ENCODE measurements around the gene TAF7.
"Not testable (repeated sequence)": the region's sequence is repeated elsewhere in the genome, so short reads cannot be mapped to it uniquely, and the experiment has no call there.

Gene TAF7

DNA sequence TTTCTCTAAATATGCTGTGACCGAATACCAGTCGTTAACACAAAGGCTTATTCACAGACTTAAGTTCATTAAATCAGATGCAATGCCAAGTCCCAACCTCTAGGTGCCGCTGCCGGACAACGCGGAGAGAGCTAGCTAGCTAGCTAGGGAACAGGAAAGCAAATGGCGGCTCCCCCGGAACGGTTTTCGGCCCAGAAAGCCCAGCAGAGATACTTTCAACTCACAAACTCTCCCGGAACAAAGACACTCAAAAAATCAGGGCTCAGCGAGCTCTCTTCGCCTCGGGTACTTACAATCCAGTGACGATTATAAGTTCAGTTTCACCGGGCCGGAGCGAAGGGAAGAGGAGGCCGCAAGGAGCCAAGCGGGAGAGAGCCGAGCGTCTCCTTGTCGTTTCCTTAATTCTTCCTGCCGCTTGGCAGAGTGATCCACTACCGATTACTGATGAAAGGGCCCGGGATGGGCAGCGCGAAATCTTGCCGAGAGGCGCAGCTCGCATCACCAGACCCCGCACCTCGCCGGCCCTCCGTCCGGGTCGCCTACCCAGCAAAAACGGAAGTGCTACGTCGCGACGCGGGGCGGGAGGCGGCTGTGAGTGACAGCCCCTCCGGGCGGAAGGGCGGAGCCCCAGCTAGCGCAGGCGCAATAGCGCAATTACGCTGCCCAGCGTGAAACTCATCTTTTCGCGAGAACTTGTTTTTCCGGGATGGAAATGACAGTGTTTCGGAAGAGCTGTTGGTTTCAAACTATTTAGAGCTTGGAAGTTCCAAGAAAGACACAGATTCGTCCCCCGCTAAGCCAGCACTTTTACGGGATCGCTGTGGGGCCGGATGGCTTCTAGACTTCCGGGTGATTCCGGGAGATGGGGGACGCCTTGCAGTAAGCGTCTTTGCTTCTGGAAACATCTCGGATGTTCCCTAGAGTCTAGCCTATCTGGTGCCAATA, at the start of gene TAF7:
Gene TAF7 (minus strand): TSS at position 560 of the 945 bp plus-strand sequence. CDS start 740 bp downstream, outside the sequence.
- peak; percentile 80 for DNase-seq

DNA sequence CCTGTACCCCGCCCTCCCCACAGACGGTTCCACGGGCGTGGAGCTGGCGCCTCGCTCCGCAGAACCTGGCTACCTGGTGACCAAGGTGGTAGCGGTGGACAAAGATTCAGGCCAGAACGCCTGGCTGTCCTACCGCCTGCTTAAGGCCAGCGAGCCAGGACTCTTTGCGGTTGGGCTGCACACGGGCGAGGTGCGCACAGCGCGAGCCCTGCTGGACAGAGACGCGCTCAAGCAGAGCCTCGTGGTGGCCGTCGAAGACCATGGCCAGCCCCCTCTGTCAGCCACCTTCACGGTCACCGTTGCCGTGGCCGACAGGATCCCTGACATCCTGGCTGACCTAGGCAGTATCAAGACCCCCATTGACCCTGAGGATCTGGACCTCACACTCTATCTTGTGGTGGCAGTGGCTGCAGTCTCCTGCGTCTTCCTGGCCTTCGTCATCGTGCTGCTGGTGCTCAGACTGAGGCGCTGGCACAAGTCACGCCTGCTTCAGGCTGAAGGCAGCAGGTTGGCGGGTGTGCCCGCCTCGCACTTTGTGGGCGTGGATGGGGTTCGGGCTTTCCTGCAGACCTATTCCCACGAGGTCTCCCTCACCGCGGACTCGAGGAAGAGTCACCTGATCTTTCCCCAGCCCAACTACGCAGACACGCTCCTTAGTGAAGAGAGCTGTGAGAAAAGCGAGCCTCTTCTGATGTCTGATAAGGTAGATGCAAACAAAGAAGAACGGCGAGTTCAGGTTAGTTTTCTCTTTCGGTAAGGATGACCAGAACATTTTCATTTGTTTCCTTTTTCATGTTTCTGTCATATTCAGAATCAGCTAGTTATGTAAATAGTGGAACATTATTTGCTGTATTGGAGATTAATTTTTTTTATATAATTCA, 45.7 kb upstream of the TAF7 start:
- no peak for DNase-seq

GRCh38 chr5:141363952-141364660, 43.5 kb upstream of the TAF7 start, which contains the start of gene PCDHGA5:
TSS of gene PCDHGA5 (plus strand) at chr5:141364162. CDS start at chr5:141364331, 169 bp downstream.
- DNase-seq, result no peak

DNA sequence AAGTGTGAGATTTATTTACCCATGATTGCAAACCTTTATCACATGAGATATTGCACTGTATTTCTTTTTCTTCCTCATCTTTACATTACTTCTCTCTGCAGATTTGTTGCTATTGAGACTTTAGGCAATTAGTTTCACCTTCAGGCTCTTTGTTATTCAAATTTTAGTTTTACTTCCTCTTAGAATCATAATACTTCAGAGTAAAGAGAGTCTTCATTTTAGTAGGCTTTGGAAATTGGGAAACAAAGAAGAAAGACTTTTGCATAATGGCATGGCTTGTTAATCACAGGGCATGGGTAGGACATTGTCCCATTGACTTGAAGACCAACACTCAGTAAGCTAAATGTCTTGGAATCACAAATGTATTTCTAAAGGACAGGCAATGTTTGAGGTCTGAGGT, 42.1 kb upstream of the TAF7 start:
- DNase-seq, result no peak

GRCh38 chr5:141360685-141361084, 40.1 kb upstream of the TAF7 start:
- no peak for DNase-seq

DNA sequence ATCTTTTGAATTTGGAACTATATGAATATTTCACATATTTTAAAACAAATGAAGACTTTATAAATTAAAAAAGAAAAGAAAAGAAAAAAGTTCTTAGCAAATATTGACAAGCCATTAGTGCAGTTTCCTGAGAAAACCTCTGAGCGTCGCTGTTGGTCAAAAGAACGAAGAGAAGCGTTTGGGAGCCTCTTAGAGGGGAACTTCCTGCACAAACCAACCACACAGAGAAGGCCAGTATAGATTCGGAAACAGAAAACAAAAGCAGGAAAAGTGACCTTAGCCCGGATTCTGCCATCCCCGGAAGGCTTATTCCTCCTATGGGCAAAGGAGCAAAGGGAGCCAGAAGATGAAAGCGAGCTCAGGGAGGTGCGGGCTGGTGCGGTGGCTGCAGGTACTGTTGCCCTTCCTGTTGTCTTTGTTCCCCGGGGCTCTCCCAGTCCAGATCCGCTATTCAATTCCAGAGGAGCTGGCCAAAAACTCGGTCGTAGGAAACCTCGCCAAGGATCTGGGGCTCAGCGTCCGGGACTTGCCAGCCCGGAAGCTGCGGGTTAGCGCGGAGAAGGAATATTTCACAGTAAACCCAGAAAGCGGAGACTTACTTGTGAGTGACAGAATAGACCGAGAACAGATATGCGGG, 39.3 kb upstream of the TAF7 start, which contains the start of gene PCDHGB2:
Gene PCDHGB2 (plus strand): TSS at position 205 of the 637 bp plus-strand sequence. CDS start 142 bp downstream, at position 347.
- no peak for DNase-seq

DNA sequence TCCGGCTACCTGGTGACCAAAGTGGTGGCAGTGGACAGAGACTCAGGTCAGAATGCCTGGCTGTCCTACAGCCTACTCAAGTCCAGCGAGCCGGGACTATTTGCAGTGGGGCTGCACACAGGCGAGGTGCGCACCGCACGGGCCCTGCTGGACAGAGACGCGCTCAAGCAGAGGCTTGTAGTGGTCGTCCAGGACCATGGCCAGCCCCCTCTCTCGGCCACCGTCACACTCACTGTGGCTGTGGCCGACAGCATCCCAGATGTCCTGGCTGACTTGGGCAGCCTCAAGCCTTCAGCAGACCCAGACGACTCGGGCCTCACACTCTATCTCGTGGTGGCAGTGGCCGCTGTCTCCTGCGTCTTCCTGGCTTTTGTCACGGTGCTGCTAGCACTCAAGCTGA, 36.4 kb upstream of the TAF7 start:
- DNase-seq, result no peak

DNA sequence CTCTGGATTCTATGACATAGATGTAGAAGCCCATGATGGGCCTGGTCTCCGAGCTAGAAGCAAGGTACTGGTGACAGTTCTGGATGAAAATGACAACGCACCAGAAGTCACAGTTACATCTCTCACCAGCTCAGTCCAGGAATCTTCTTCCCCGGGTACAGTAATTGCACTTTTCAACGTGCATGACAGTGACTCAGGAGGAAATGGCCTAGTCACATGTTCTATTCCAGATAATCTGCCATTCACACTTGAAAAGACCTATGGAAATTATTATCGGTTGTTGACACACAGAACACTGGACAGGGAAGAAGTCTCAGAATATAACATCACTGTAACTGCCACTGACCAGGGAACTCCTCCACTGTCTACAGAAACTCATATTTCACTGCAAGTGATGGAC, 35.5 kb upstream of the TAF7 start:
- DNase-seq, result no peak

DNA sequence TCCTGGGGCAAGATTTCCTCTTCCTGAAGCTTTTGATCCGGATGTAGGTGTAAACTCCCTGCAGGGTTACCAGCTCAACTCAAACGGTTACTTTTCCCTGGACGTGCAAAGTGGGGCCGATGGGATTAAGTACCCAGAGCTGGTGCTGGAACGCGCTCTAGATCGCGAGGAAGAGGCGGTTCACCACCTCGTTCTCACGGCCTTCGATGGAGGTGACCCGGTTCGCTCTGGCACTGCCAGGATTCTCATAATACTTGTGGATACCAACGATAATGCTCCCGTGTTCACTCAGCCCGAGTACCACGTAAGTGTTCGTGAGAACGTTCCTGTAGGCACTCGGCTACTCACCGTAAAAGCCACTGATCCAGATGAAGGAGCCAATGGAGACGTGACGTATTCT, 35.1 kb upstream of the TAF7 start:
- no peak for DNase-seq

- no peak for DNase-seq
These were observed 34.4 kb upstream of the TAF7 start, which contains the start of gene PCDHGA4 for GRCh38 chr5:141354900-141355469. TSS of gene PCDHGA4 (plus strand) at chr5:141355021. CDS start at chr5:141355108, 87 bp downstream.

DNA sequence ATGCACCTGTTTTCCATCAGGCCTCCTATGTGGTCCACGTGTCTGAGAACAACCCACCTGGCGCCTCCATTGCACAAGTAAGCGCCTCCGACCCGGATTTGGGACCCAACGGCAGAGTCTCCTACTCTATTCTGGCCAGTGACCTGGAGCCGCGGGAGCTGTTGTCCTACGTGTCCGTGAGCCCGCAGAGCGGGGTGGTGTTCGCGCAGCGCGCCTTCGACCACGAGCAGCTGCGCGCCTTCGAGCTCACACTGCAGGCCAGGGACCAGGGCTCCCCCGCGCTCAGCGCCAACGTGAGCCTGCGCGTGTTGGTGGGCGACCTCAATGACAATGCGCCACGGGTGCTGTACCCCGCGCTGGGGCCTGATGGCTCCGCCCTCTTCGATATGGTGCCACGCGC, 31.0 kb upstream of the TAF7 start:
- DNase-seq, result no peak

GRCh38 chr5:141349917-141350619, 29.5 kb upstream of the TAF7 start, which contains the start of gene PCDHGB1:
TSS of gene PCDHGB1 (plus strand) at chr5:141350099. CDS start at chr5:141350261, 162 bp downstream.
- DNase-seq, result peak; percentile 42

GRCh38 chr5:141346017-141346416, 25.4 kb upstream of the TAF7 start:
- not testable (repeated sequence) for DNase-seq

- no peak for DNase-seq
These were observed 24.7 kb upstream of the TAF7 start for GRCh38 chr5:141345327-141345726.

DNA sequence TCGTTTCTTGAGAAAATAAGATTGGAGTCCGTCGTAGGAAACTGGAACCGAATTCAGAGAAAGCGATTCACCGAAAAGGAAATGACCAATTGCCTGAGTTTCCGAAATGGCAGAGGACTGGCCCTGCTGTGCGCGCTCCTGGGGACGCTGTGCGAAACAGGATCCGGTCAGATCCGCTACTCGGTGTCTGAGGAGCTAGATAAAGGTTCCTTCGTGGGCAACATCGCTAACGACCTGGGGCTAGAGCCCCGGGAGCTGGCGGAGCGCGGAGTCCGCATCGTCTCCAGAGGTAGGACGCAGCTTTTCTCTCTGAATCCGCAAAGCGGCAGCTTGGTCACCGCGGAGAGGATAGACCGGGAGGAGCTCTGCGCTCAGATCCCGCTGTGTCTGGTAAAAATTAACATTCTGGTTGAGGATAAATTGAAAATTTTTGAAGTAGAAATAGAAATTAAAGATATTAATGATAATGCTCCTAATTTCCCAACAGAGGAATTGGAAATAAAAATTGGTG, 23.4 kb upstream of the TAF7 start:
- DNase-seq, result no peak

DNA sequence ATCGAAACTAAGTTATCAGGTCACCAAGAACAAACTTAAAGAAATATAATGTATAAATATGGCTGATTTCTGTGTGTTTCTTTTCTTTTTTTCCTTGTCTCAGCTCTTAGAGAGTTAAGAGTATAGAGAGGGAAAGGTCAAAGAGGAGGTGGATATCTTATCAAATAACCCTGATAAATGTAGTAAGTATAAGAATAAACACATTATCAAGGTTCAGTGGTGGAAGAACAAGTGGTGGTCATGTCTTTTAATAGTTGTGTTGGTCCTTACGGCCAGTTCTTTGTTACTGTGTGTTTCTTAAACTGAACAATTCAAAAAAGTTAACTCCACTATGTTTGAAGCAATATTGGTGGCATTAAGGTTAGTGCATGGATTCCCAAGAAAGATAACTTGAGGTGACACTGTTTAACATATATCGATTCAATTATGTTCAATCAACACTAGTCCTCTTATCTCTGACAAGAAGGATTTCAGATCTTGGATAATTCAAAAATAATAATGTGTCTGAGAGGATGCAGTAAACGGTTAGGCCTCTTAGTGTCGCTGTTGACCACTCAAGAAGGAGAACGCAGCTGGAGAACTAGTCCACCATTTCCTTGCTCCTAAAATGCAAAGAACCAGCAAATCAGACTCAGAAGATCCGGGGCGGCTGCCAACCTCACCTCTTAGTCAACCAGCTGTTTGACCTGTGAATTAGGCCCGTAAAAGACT, 22.8 kb upstream of the TAF7 start, which contains the start of gene PCDHGA3:
Gene PCDHGA3 (plus strand): TSS at position 588 of the 711 bp plus-strand sequence. CDS start 205 bp downstream, outside the sequence.
- DNase-seq, result no peak

- DNase-seq, result no peak
These were observed 22.2 kb upstream of the TAF7 start for GRCh38 chr5:141342773-141343172.

DNA sequence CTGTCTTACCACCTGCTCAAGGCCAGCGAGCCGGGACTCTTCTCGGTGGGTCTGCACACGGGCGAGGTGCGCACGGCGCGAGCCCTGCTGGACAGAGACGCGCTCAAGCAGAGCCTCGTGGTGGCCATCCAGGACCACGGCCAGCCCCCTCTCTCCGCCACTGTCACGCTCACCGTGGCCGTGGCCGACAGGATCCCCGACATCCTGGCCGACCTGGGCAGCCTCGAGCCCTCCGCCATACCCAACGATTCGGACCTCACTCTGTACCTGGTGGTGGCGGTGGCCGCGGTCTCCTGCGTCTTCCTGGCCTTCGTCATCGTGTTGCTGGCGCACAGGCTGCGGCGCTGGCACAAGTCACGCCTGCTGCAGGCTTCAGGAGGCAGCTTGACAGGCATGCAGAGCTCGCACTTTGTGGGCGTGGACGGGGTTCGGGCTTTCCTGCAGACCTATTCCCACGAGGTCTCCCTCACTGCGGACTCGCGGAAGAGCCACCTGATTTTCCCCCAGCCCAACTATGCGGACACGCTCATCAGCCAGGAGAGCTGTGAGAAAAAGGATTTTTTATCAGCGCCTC, 20.3 kb upstream of the TAF7 start:
- DNase-seq, result not testable (repeated sequence)

DNA sequence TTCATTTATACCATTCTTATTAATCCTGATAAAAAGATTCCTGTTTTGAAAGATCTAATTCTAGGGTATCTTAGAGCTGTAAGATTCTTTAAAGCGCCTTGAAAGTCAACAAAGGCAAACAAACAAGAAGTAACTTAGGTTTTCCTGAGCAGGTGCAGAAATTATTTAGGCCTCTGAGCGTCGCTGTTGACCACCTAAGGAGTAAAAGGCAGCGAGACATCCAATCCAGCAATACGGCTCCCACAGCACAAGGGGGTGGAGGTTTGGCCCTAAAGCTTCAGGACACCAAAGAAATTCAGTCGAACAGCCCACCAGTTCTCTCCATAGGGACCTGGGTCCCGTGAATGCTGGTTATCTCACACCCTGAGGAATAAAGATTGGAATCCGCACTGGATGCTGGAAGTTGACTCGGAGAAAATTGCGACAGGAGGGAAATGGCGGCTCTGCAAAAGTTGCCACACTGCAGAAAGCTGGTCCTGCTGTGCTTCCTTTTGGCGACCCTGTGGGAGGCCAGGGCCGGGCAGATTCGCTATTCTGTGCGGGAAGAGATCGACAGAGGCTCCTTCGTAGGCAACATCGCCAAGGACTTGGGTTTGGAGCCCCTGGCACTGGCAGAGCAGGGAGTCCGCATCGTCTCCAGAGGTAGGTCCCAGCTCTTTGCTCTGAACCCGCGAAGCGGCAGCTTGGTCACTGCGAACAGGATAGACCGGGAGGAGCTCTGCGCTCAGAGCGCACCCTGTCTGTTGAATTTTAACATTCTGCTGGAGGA, 18.1 kb upstream of the TAF7 start, which contains the start of gene PCDHGA2:
Gene PCDHGA2 (plus strand): TSS at position 223 of the 769 bp plus-strand sequence.
- no peak for DNase-seq
